MCF 10A (cell line): ENCODE data around the gene MLF2. TPM values are rescaled to one million over a fixed set of nuclear protein-coding genes. Genes with fewer than 3 reads are reported as not detected.
A peak's percentile ranks its signal among the peaks of the same experiment; 100 is the strongest.

Experiments used
- BruUV-seq: library from RNA; stranded (reverse); fragments of 400-500 nt; replicated peaks from 2 replicates; lab custom pipeline; 2021; lab: Mats Ljungman, UMichigan
- CTCF ChIA-PET: fragments of 300-600 bp; sonication (Branson Sonifier 250); formaldehyde crosslinking; extraction: SDS; loops from one replicate; lab custom pipeline; 2021; ENCODE audit warnings: antibody characterized with exemption, inconsistent platforms; lab: Yijun Ruan, JAX
- POLR2A ChIA-PET: fragments of 300-600, 350-650 bp; sonication (Branson Sonifier 250); formaldehyde crosslinking; extraction: SDS; loops from one replicate; lab custom pipeline; 2020; ENCODE audit warnings: antibody characterized with exemption, inconsistent platforms; lab: Yijun Ruan, JAX
- DNase-seq: peaks from one replicate; pipeline ENCODE4 v3.0.0-alpha.2; 2018; ENCODE audit not compliant: unreplicated experiment
- H3K27ac Mint-ChIP-seq: one replicate; pipeline ENCODE4 v1.8.0; 2022; ENCODE audit warnings: mild to moderate bottlenecking, low read depth, mixed read lengths; ENCODE audit not compliant: unreplicated experiment
- H3K27me3 Mint-ChIP-seq: one replicate; pipeline ENCODE4 v1.8.0; 2022; ENCODE audit warnings: mixed read lengths; ENCODE audit not compliant: insufficient read depth, unreplicated experiment
- H3K36me3 Mint-ChIP-seq: one replicate; pipeline ENCODE4 v1.8.0; 2022; ENCODE audit warnings: mild to moderate bottlenecking, moderate library complexity, mixed read lengths; ENCODE audit not compliant: insufficient read depth, unreplicated experiment
- H3K4me1 Mint-ChIP-seq: one replicate; pipeline ENCODE4 v1.8.0; 2022; ENCODE audit warnings: mixed read lengths; ENCODE audit not compliant: insufficient read depth, unreplicated experiment
- H3K4me3 Mint-ChIP-seq: one replicate; pipeline ENCODE4 v1.8.0; 2022; ENCODE audit warnings: mild to moderate bottlenecking, moderate library complexity, mixed read lengths; ENCODE audit not compliant: unreplicated experiment
- H3K9me3 Mint-ChIP-seq: one replicate; pipeline ENCODE4 v1.8.0; 2022; ENCODE audit warnings: mixed read lengths; ENCODE audit not compliant: unreplicated experiment
- CTCF ChIP-seq: fragments of 200-600 bp; IDR thresholded peaks from one replicate; pipeline ENCODE4 v1.8.0; 2022; ENCODE audit warnings: antibody characterized with exemption, mild to moderate bottlenecking; ENCODE audit not compliant: unreplicated experiment
- intact Hi-C: fragments of 100-400 bp; cut with micrococcal nuclease; formaldehyde crosslinking; loops from 2 replicates; pipeline ENCODE4 v1.14.1; 2022
- total RNA-seq: library from RNA; stranded (reverse); gene quantifications from 2 replicates; pipeline ENCODE4 v1.2.3, GENCODE V29; 2022

Gene MLF2
- total RNA-seq, 1 experiment from 2014 or later: 151 TPM

GRCh38 chr12:6700646-6701051, 52.3 kb downstream of the MLF2 start, which contains the start of gene PIANP:
Gene PIANP (minus strand): TSS chr12:6700815. CDS start chr12:6698061, 2,754 bp downstream.
- DNase-seq: no peak
- Mint-ChIP-seq H3K9me3 (no peaks in the 10 kb centered on the region), H3K27ac (no peak within 1 kb of the TSS), H3K36me3 (no peaks in the 10 kb centered on the region), H3K27me3 (peaks cover 74% of the 10 kb centered on the region), H3K4me3 (peak within 1 kb of the TSS; percentile 57), H3K4me1 (peaks cover 8% of the 10 kb centered on the region)
- ChIA-PET POLR2A (no interaction called here), CTCF (no interaction called here)
- BruUV-seq: no TSS peak
- no peak for TF ChIP-seq CTCF
- intact Hi-C loops: no loop called here

- CTCF ChIA-PET: no interaction called here
- no peak for DNase-seq
- POLR2A ChIA-PET: no interaction called here
- intact Hi-C loops: loop anchor here (5.0 kb wide), 1 partner anchor 138 kb away; no protein-coding TSS in a partner anchor
- no peaks in the 10 kb centered on the region for H3K36me3 Mint-ChIP-seq
- no peak overlapping the region for H3K27ac Mint-ChIP-seq
- TF ChIP-seq CTCF: no peak
- H3K4me1 Mint-ChIP-seq: peaks cover 8% of the 10 kb centered on the region
- peaks cover 72% of the 10 kb centered on the region for H3K27me3 Mint-ChIP-seq
- no peaks in the 10 kb centered on the region for H3K9me3 Mint-ChIP-seq
- BruUV-seq: no TSS peak
- peak overlapping the region; percentile 57 for H3K4me3 Mint-ChIP-seq
These were observed 52.8 kb downstream of the MLF2 start for GRCh38 chr12:6699989-6700645.

GRCh38 chr12:6699259-6699988, 53.5 kb downstream of the MLF2 start:
- H3K9me3 Mint-ChIP-seq: no peaks in the 10 kb centered on the region
- ChIA-PET POLR2A (interaction anchor here (1.3 kb wide), 1 partner anchor 24 kb away, joined by 5 read pairs; the partner anchor contains the start of gene COPS7A), CTCF (interaction anchor here (0.7 to 1.1 kb wide), 2 partner anchors 10 to 64 kb away, joined by 3 to 5 read pairs; partner anchors contain the start of gene ZNF384)
- no peak for DNase-seq
- no peak for TF ChIP-seq CTCF
- intact Hi-C loops: loop anchor here (5.0 kb wide), 1 partner anchor 137 kb away; no protein-coding TSS in a partner anchor
- no peaks in the 10 kb centered on the region for H3K36me3 Mint-ChIP-seq
- H3K27me3 Mint-ChIP-seq: peaks cover 71% of the 10 kb centered on the region
- H3K4me3 Mint-ChIP-seq: peak overlapping the region; percentile 57
- H3K27ac Mint-ChIP-seq: no peak overlapping the region
- peaks cover 8% of the 10 kb centered on the region for H3K4me1 Mint-ChIP-seq
- BruUV-seq: no TSS peak
